ENCODE measurements around the gene PFN1. TPM values are rescaled to one million over a fixed set of nuclear protein-coding genes. Genes with fewer than 3 reads are reported as not detected.
A peak's percentile ranks its signal among the peaks of the same experiment; 100 is the strongest.

Gene PFN1
- total and polyA plus RNA-seq, 9 donors: 201 to 542 (median 323) TPM

DNA sequence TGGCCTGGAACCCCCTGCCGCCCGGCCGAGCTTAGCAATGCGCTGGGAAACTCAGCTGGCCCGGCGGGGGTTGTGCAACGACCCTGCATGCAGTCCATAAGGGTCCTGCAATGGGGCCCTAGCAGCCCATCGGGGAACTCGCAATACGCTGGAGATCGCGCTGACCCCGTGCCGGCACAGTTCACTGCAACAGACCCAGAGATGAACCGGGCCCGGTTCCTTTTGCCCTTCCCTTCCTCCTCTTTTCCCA lies 8.9 kb downstream of the PFN1 start:
- H3K36me3 ChIP-seq: no peaks in the 10 kb centered on the region

DNA sequence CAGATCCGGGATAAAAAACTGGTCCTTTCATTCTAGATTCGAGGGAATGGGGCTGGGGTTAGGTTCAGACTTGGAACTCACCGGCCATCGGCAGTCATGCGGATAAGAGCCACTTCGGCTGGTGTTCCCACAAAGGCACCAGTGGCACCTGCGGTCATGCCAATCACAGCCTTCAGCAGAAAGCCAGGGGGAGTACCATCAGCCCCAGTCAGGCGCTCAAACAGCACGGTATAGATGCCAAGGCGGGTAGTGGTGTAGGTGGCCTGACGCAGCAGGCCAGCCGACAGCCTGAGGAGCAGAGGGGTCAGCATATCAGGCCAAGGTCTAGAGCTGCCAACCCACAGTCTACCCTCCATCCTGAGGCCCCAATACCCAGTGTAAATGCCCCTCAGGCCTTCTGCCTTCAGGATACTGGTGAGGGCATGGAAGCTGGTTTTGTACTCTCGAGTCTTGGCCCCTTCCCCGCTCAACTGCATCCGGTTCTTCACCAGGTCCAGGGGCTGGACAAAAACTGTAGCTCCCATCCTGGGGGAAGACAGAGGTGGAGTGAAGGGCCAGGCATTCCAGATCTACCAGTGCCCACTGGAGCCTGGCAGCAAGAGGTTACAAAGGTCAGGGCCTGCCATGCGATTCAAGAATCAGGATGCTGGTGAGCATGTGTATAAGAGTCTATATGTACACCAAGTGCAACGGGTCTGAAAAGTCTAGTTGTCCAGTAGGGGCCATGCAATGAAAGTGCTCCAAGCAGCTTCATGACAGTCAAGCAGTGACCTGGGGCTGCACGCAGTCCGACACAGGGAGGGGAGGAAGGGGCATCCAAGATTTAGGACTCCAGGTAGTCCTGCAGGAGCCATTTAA lies 9.4 kb downstream of the PFN1 start:
- Histone ChIP-seq H3K4me1 (ENCODE audit: insufficient read depth) (peaks cover 14% of the 10 kb centered on the region), H3K36me3 (no peaks in the 10 kb centered on the region), H3K27ac (peak overlapping the region in 1 of 2 donors; percentile 93), H3K9me3 (no peaks in the 10 kb centered on the region), H3K27me3 (no peaks in the 10 kb centered on the region), H3K4me3 (peak overlapping the region; percentile 88)
- intact Hi-C loops (cut with DNase I): no loop called here
- no peak for TF ChIP-seq EP300 (IDR thresholded peaks at IDR 0.05)
- no peak for TF ChIP-seq CTCF (IDR thresholded peaks at IDR 0.05)
- no peak for TF ChIP-seq POLR2A (IDR thresholded peaks at IDR 0.05)
- WGBS, 3 donors: 51 to 57% (median 56%) methylated on average over 19 of the region's 19 CpGs
- DNase-seq: peak in 1 of 5 donors; percentile 23

More for the DNA sequence above, 8.9 kb downstream of the PFN1 start:
- intact Hi-C loops (cut with DNase I): no loop called here
- H3K9me3 ChIP-seq: no peaks in the 10 kb centered on the region
- WGBS, 3 donors: 0% methylated on average over 12 to 16 of the region's 16 CpGs
- peak in 2 of 5 donors; percentile 29 to 49 for DNase-seq
- peak overlapping the region in 1 of 2 donors; percentile 93 for H3K27ac ChIP-seq
- H3K4me3 ChIP-seq: peak overlapping the region; percentile 88
- TF ChIP-seq EP300 (IDR thresholded peaks at IDR 0.05) (no peak), CTCF (IDR thresholded peaks at IDR 0.05) (no peak), POLR2A (IDR thresholded peaks at IDR 0.05) (no peak)
- peaks cover 12% of the 10 kb centered on the region for H3K4me1 ChIP-seq (ENCODE audit: insufficient read depth)
- H3K27me3 ChIP-seq: no peaks in the 10 kb centered on the region

DNA sequence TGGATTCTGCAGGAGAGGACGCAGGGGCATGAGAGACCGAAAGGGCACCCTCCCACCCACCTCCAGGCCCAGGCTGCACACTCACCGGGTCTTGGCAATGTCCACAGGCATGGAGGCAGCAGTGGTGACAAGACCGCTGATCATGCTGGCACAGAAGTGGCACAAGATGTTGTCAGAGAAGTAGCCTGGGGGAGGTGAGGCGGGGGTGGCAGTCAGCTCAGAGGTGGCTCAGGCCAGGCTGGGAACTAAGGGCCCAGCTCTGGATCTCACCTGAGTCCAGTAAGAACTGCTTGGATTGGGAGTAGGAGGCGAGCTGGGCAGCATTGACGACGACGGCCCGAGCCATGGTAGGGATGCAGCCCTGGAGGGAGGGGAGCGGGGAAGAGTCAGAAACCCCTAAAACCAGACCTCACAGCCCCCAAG lies 10.2 kb downstream of the PFN1 start:
- intact Hi-C loops (cut with DNase I): no loop called here
- Histone ChIP-seq H3K36me3 (no peaks in the 10 kb centered on the region), H3K27me3 (no peaks in the 10 kb centered on the region), H3K4me1 (ENCODE audit: insufficient read depth) (peaks cover 14% of the 10 kb centered on the region), H3K9me3 (no peaks in the 10 kb centered on the region), H3K27ac (no peak overlapping the region), H3K4me3 (no peak overlapping the region)
- DNase-seq: peak in 1 of 5 donors; percentile 20
- no peak for TF ChIP-seq CTCF (IDR thresholded peaks at IDR 0.05)
- no peak for TF ChIP-seq POLR2A (IDR thresholded peaks at IDR 0.05)
- TF ChIP-seq EP300 (IDR thresholded peaks at IDR 0.05): no peak
- WGBS, 3 donors: 82 to 90% (median 89%) methylated on average over 11 of the region's 11 CpGs

- no peaks in the 10 kb centered on the region for H3K27me3 ChIP-seq
- no peak overlapping the region for H3K27ac ChIP-seq
- H3K36me3 ChIP-seq: no peaks in the 10 kb centered on the region
- no peak overlapping the region for H3K4me3 ChIP-seq
- 89 to 92% (median 91%) methylated on average over 16 of the region's 16 CpGs for WGBS, 3 donors
- no peak for TF ChIP-seq CTCF (IDR thresholded peaks at IDR 0.05)
- TF ChIP-seq POLR2A (IDR thresholded peaks at IDR 0.05): no peak
- no peak for TF ChIP-seq EP300 (IDR thresholded peaks at IDR 0.05)
- intact Hi-C loops (cut with DNase I): no loop called here
- no peaks in the 10 kb centered on the region for H3K9me3 ChIP-seq
- DNase-seq: peak in 1 of 5 donors; percentile 16
- peaks cover 14% of the 10 kb centered on the region for H3K4me1 ChIP-seq (ENCODE audit: insufficient read depth)
Measured at GRCh38 chr17:4937553-4937952, 10.8 kb downstream of the PFN1 start.

Data from ovary (tissue), 9 donors.